SK-N-SH (cell line): ENCODE measurements around the gene SORBS1.

Source experiments
- EP300 ChIP-seq, 2 experiments: IDR thresholded peaks; 2 replicates each; pipeline versions ENCODE4 v1.4.0 to v1.6.1; 2012; ENCODE audit warnings: borderline replicate concordance in 1 of 2, low read depth in 1 of 2, low read length in 1 of 2
- JUND ChIP-seq: IDR thresholded peaks from 2 replicates; pipeline ENCODE4 v1.4.0; 2012
- NFIC ChIP-seq: IDR thresholded peaks from 2 replicates; pipeline ENCODE4 v1.4.0; 2012; ENCODE audit warnings: borderline replicate concordance
- RAD21 ChIP-seq: IDR thresholded peaks from 2 replicates; pipeline ENCODE4 v1.6.1; 2012; ENCODE audit warnings: mild to moderate bottlenecking, low read length
- RFX5 ChIP-seq: IDR thresholded peaks from 2 replicates; pipeline ENCODE4 v1.6.1; 2012; ENCODE audit warnings: mild to moderate bottlenecking, improper control_type of control experiment, low read length
- TAF1 ChIP-seq: IDR thresholded peaks from 2 replicates; pipeline ENCODE4 v1.6.1; 2012; ENCODE audit warnings: low read depth, mild to moderate bottlenecking, low read length, moderate library complexity, borderline replicate concordance
- TF ChIP-seq, protein P1 (sequence below): fragments of 200-600 bp; sonication (generic); IDR thresholded peaks from 2 replicates; pipeline ENCODE4 v1.6.1; 2017; ENCODE audit warnings: antibody characterized with exemption, mild to moderate bottlenecking, moderate library complexity
- TF ChIP-seq, protein P2 (sequence below): fragments of 150-350 bp; IDR thresholded peaks from 2 replicates; pipeline ENCODE4 v1.6.1; 2016; ENCODE audit warnings: mild to moderate bottlenecking, low read depth, low read length

DNA sequence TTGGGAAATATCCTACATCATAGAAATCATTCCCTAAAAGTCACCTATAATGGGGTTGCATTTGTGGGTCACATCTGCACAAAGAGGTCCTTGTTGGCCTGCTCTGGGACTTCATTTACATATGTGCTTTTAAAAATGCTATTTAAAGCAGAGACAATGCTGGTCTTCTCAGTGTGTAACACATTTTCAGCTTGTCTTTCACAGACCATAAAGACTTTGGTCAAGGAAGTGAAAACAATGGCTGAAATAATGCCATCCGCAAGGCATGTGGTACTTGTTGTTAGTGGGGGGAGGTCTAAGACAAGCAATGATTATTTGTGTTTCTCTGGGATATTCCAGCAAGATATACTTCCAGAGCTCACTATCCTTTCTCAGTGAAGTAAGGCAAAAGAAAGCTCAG, 185.8 kb downstream of the SORBS1 start:
- TF ChIP-seq EP300 (IDR thresholded peaks at IDR 0.05; ENCODE audit: borderline replicate concordance in 1 of 2, low read depth in 1 of 2, low read length in 1 of 2) = no peak
- TF ChIP-seq RFX5 = no peak
- TF ChIP-seq, protein P1, sequence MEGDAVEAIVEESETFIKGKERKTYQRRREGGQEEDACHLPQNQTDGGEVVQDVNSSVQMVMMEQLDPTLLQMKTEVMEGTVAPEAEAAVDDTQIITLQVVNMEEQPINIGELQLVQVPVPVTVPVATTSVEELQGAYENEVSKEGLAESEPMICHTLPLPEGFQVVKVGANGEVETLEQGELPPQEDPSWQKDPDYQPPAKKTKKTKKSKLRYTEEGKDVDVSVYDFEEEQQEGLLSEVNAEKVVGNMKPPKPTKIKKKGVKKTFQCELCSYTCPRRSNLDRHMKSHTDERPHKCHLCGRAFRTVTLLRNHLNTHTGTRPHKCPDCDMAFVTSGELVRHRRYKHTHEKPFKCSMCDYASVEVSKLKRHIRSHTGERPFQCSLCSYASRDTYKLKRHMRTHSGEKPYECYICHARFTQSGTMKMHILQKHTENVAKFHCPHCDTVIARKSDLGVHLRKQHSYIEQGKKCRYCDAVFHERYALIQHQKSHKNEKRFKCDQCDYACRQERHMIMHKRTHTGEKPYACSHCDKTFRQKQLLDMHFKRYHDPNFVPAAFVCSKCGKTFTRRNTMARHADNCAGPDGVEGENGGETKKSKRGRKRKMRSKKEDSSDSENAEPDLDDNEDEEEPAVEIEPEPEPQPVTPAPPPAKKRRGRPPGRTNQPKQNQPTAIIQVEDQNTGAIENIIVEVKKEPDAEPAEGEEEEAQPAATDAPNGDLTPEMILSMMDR = no peak
- TF ChIP-seq RAD21 = no peak
- TF ChIP-seq, protein P2, sequence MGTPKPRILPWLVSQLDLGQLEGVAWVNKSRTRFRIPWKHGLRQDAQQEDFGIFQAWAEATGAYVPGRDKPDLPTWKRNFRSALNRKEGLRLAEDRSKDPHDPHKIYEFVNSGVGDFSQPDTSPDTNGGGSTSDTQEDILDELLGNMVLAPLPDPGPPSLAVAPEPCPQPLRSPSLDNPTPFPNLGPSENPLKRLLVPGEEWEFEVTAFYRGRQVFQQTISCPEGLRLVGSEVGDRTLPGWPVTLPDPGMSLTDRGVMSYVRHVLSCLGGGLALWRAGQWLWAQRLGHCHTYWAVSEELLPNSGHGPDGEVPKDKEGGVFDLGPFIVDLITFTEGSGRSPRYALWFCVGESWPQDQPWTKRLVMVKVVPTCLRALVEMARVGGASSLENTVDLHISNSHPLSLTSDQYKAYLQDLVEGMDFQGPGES = no peak
- TF ChIP-seq JUND = no peak
- TF ChIP-seq NFIC = no peak
- no peak for TF ChIP-seq TAF1
